NOMO-1 (cell line): ENCODE data around the gene LRRC25.
A peak's percentile ranks its signal among the peaks of the same experiment; 100 is the strongest.

Experiments used
- DNase-seq, 2 experiments: peaks; one replicate each; lab custom pipeline; 2025; ENCODE audit not compliant: unreplicated experiment in 2 of 2; lab: John Stamatoyannopoulos, UW

The LRRC25 gene

GRCh38 chr19:18425515-18426415 is 28.3 kb upstream of the LRRC25 start:
- DNase-seq = no peak

DNA sequence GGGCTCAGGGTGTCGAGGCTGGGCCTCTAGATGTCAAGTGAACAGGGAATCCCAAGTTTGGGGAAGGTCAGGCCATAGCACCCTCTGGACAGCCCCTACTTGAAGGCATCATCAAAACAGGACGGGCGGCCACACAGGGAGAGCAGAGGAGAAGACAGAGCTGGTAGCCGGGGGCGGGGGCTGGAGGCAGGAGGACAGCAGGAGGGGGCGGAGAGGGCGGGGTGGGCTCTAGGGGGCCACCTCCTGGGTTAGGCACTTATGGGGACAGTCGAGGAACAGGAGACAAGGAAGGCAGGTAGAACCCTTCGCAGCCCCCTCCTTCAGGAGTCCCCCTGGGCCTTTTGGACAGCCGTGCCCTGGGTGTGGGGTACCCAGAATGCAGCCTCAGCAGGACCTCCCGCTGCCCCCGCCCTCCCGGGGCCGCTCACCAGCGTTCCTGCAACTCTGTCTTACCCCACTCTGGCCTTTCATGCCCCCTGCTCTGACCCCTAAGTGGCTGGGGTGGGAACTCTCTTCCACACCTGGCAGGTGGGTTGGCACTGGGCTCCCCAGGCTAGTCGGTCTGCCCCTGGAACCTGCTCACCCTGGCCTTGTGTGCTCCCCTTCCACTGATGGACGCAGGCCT is 27.6 kb upstream of the LRRC25 start:
- DNase-seq = no peak

DNA sequence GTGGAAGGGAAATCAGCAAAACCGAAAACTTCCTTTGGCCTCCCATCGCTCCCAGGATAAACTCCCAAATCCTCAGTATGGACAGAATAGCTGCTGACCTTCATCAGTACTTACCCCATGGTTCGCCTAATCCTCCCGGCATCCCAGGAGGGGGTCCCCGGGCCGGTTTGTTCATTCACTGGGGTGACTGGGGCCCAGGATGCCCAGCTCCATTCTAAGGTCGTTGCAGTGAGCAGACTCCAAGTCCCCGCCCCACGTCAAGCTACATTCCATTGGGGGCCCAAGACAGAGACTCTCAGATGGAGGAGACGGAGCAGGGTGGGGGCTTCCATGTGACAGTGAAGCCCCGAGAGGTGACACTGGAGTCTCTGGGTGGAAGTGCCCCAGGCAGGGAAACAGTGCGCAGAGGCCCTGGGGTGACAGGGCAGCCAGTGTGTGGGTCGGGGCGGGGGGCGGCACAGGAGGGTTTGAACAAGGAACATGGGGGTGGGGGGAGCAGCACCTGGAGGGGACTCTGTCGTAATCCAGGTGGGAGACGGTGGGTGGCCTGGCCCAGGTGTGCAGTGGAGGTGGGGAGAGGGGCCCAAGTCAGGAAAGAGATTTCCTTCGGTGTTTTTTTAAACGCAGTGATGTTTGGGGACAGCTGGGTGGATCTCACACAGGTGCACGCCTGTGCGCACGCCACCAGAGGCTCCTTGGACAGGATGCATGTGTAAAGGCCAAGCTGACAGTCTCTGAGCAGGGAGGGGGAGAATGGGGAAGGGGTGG is 26.9 kb upstream of the LRRC25 start:
- DNase-seq = no peak

DNA sequence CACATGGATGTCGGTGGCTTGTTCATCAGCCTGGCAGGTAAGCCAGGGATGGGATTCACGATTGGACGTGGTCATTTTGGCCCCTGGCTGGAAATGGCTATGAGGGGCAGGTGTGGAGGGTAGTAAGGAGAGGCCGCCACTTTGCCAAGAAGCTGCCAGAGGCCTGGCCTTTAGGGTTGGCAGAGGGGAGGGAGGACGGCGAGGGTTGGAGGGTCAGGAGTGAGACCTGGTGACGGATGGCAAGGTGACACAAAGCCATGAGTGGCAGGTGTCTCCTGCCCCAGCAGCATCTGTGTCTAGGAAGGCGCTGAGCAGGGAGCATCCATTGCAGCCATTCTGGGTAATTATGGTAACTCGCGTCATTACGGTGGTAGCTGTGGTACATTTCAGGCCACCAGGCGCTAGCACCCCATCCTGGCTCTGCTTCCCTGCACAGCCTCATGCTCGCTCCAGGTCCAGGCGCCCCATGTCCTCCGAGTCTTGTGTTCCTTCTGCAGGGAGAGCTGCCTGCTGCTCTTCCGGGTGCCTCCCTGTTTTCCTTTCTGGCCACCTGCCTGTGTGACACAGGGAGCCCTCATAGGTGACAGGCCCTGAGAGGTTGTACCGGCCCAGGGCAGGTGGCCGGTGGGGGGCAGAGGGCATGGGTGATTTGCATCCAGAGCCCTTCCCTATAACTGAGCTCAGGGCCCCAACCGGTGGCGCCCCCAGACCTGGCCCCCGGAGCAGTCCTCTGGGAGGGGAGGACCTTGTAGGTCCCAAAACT is 26.0 kb upstream of the LRRC25 start:
- DNase-seq = no peak

- no peak for DNase-seq
Observed at GRCh38 chr19:18422530-18423191, 25.2 kb upstream of the LRRC25 start.

GRCh38 chr19:18421371-18421959 is 24.0 kb upstream of the LRRC25 start:
- no peak for DNase-seq

DNA sequence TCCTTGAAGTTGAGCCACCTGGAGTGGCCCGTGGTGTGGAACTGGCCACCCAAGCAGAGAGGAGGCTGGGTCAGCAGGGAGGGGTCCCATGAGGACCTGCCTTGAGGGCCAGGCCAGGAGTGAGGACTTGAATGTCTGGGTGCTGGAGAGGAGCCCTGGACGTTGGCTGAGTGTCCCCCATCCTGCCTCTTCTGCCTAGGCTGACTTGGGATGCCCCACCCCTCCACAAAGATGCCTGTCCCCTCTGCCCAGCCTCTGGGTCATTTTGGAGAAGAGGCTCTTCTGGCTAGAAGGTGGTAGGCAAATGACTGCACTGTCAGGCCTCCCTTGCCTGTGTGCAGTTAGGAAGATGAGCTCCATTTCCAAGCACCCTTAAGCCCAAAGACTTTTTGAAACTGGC is 23.5 kb upstream of the LRRC25 start:
- DNase-seq = no peak

- DNase-seq = peak; percentile 16 to 47
Observed at GRCh38 chr19:18419699-18420460, 22.5 kb upstream of the LRRC25 start.

DNA sequence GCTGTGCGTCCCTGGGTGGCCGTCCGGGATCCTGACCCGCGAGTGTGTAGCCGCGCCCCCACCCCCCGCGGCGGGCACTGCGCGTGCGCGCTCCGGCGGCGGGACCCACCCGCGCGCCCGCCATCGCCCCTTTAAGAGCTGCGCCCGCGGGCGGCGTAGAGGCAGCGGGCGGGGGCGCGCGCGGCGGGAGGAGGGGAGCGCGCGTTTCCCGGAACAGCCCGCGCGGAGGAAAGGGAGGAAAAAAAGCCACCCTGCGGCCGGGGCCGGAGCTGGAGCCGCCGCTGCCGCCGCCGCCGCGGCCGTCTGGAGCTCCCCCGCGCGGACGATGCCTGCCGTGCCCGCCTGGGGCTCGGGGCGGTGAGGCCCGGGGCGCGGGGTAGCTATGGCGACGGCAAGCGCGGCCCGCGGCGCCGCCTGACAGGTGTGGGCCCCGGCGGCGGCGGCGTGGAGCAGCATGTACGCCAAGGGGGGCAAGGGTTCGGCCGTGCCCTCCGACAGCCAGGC is 21.8 kb upstream of the LRRC25 start, which contains the start of gene SSBP4:
TSS of gene SSBP4 (plus strand) at position 204 of the 504 bp plus-strand sequence. CDS start at position 455, 251 bp downstream.
- DNase-seq = peak; percentile 59 to 79

DNA sequence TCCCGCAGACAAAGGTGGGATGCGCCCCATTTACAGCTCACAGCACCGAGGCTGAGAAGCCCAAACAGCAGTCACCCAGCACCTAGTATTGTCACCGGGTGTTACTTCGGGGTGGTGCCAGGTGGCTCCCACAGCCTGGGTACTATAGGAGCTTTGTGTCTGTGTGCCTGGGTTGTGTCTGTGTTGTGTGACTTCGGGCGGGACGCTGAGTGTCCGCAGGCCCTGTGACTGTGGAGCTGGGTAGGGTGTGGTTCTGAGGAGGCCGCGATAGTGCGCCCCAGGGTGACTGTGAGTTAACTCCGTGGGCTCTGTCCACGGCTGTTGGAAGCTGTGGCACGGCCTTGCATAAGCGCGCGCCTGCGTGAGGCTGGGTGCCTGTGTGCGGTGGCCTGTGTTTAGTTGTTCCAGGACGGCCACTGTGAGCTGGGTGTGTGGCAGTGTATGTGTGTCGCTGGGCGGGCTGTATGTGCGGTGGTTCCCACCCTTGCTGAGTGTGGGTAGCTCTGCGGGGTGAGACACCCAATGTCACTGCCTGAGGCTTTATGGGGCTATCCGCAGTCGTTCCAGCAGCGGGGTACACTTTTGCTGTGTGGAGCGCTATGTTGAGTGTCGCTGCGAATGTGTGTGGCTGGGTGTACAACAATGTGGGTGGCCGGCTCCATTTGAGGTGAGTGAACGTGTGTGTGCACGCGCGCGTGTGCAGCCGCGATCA is 21.2 kb upstream of the LRRC25 start:
- DNase-seq = peak in 1 of 2 experiments; percentile 52

GRCh38 chr19:18418029-18418482 is 20.6 kb upstream of the LRRC25 start:
- DNase-seq = no peak

GRCh38 chr19:18417250-18418028 is 20.0 kb upstream of the LRRC25 start:
- DNase-seq = peak; percentile 72 to 89

DNA sequence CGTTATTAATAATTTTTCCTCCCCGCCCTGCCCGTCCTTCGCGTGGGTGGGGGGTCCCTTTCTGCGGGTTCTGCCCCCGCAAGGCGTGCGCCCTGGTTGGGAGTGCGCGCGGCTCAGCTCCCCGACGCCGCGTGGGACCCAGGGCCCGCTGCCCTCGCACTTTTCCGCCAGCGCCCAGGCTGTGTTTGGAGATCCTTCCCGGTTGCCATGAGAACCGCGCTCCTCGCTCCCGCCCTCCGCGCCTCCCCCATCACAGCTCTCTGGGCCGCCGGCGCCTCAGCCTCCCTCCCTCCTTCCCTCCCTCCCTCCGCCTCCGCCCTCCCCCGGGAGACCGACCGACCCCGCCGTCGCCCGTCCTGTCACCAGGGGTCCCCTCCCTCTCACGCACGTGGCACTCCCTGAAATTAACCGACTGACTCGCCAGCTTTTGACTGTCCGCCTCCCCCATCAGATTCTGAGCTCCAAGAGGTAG is 19.4 kb upstream of the LRRC25 start:
- DNase-seq = peak; percentile 82 to 88

DNA sequence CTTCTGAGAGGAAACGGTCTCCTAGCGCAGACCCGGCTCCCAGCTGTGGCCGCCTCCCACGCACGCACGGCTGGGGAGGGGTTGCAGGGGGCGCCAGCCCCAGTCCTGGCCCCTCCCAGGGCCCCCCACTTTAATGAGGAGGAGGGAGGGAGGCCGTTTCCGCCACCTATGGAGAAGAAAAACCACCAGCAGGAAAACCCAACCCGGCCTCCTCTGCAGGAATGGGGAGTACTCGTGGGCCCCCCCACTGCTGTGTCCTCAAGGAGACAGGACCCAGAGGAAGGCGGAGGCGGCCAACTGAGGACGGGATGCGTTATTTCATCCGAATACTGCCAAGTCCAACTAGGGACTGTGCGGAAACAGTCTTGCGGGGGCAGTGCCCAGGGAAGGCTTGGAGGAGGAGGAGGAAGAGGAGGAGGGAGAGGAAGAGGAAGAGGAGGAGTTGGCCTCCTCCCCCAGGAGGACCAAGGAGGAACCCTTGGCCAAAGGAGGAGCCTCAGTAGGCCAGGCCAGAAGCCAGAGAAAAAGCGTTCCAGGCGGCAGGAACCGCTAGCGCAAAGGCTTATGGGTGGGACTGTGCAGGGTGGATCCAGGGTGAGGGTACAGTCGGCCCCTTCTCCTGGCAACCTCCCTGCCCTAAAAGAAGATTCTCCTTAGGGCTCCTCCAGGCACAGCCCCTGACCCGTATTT is 17.9 kb upstream of the LRRC25 start:
- peak; percentile 60 to 63 for DNase-seq

- DNase-seq = no peak
Observed at GRCh38 chr19:18414504-18415177, 17.2 kb upstream of the LRRC25 start.
